Natural killer cell treated with Interleukin-12 subunit alpha and Interleukin-12 subunit beta and Interleukin-15 and Interleukin-18, amount 100 ng/mL, for 72 hours (primary cell): ENCODE results near the gene AGTR1. TPM values are rescaled to one million over a fixed set of nuclear protein-coding genes. Genes with fewer than 3 reads are reported as not detected.

Source experiments
- ATAC-seq, 2 donors: fragments of 150-1000 bp; cut with Tn5 transposase in 1 of 2; sonication (Bioruptor Pico), chemical (Tn5 transposase) in 1 of 2; 2 replicates each; pipeline ENCODE4 v1.10.0; 2021
- DNase-seq: peaks from one replicate; pipeline ENCODE4 v3.0.0; 2022; ENCODE audit warnings: low spot score
- H3K27ac Mint-ChIP-seq, 2 donors: 1 replicate in 1 of 2; 2 replicates in 1 of 2; pipeline ENCODE4 v1.8.0; 2022; ENCODE audit warnings: mixed read lengths in 2 of 2, mild to moderate bottlenecking in 1 of 2, moderate library complexity in 1 of 2
- H3K27me3 Mint-ChIP-seq, 2 donors: 1 replicate in 1 of 2; 2 replicates in 1 of 2; pipeline ENCODE4 v1.8.0; 2022; ENCODE audit warnings: mixed read lengths in 2 of 2
- H3K36me3 Mint-ChIP-seq: one replicate; pipeline ENCODE4 v1.8.0; 2022; ENCODE audit warnings: mixed read lengths
- H3K4me1 Mint-ChIP-seq, 2 donors: 1 replicate in 1 of 2; 2 replicates in 1 of 2; pipeline ENCODE4 v1.8.0; 2022; ENCODE audit warnings: low read depth in 2 of 2, mixed read lengths in 2 of 2, mild to moderate bottlenecking in 1 of 2
- H3K4me3 Mint-ChIP-seq: one replicate; pipeline ENCODE4 v1.8.0; 2022; ENCODE audit warnings: mixed read lengths
- H3K9me3 Mint-ChIP-seq: 2 replicates; pipeline ENCODE4 v1.8.0; 2022; ENCODE audit warnings: mixed read lengths
- total RNA-seq, 2 donors: library from RNA; stranded (reverse); gene quantifications; one replicate each; pipeline ENCODE4 v1.2.3, GENCODE V29; 2022

Gene AGTR1
- total RNA-seq = not detected

- Mint-ChIP-seq H3K27me3 (peaks cover 12 to 21% of the 10 kb centered on the region in 2 donors), H3K27ac (no peak within 1 kb of the TSS), H3K4me1 (no peaks in the 10 kb centered on the region), H3K36me3 (peaks cover 7% of the 10 kb centered on the region), H3K9me3 (peaks cover 11% of the 10 kb centered on the region), H3K4me3 (no peak within 1 kb of the TSS)
- ATAC-seq (no peak), DNase-seq (no peak)
Measured at GRCh38 chr3:148697306-148698189, at the start of gene AGTR1. AGTR1 (plus strand) TSS chr3:148697903; CDS start chr3:148741036, 43,133 bp downstream.

GRCh38 chr3:148648685-148649352, 48.9 kb upstream of the AGTR1 start:
- Mint-ChIP-seq H3K27ac (no peak overlapping the region), H3K9me3 (peaks cover 3% of the 10 kb centered on the region), H3K4me3 (no peak overlapping the region), H3K4me1 (no peaks in the 10 kb centered on the region), H3K36me3 (no peaks in the 10 kb centered on the region), H3K27me3 (no peaks in the 10 kb centered on the region)
- ATAC-seq (no peak), DNase-seq (no peak)

- no peaks in the 10 kb centered on the region for H3K9me3 Mint-ChIP-seq
- no peaks in the 10 kb centered on the region for H3K4me1 Mint-ChIP-seq
- no peaks in the 10 kb centered on the region for H3K36me3 Mint-ChIP-seq
- ATAC-seq = no peak
- H3K27ac Mint-ChIP-seq = no peak overlapping the region
- no peaks in the 10 kb centered on the region for H3K27me3 Mint-ChIP-seq
- no peak overlapping the region for H3K4me3 Mint-ChIP-seq
- DNase-seq = no peak
Measured at GRCh38 chr3:148651549-148651948, 46.2 kb upstream of the AGTR1 start.

- Mint-ChIP-seq H3K9me3 (peaks cover 4% of the 10 kb centered on the region), H3K4me3 (no peak overlapping the region), H3K4me1 (no peaks in the 10 kb centered on the region), H3K27me3 (no peaks in the 10 kb centered on the region), H3K36me3 (no peaks in the 10 kb centered on the region), H3K27ac (no peak overlapping the region)
- DNase-seq = no peak
- ATAC-seq = no peak
Measured at GRCh38 chr3:148654433-148654832, 43.3 kb upstream of the AGTR1 start.

GRCh38 chr3:148657470-148657869, 40.2 kb upstream of the AGTR1 start:
- DNase-seq = no peak
- Mint-ChIP-seq H3K4me3 (no peak overlapping the region), H3K36me3 (no peaks in the 10 kb centered on the region), H3K9me3 (peaks cover 5% of the 10 kb centered on the region), H3K4me1 (no peaks in the 10 kb centered on the region), H3K27me3 (no peaks in the 10 kb centered on the region), H3K27ac (no peak overlapping the region)
- ATAC-seq = no peak

GRCh38 chr3:148659512-148659911, 38.2 kb upstream of the AGTR1 start:
- no peaks in the 10 kb centered on the region for H3K36me3 Mint-ChIP-seq
- H3K27me3 Mint-ChIP-seq = no peaks in the 10 kb centered on the region
- no peak overlapping the region for H3K4me3 Mint-ChIP-seq
- no peak for DNase-seq
- H3K4me1 Mint-ChIP-seq = no peaks in the 10 kb centered on the region
- H3K27ac Mint-ChIP-seq = no peak overlapping the region
- H3K9me3 Mint-ChIP-seq = peaks cover 5% of the 10 kb centered on the region
- no peak for ATAC-seq

GRCh38 chr3:148680289-148680688, 17.4 kb upstream of the AGTR1 start:
- Mint-ChIP-seq H3K9me3 (peaks cover 7% of the 10 kb centered on the region), H3K4me3 (no peak overlapping the region), H3K27ac (no peak overlapping the region), H3K27me3 (no peaks in the 10 kb centered on the region), H3K36me3 (no peaks in the 10 kb centered on the region), H3K4me1 (no peaks in the 10 kb centered on the region)
- no peak for ATAC-seq
- DNase-seq = no peak

GRCh38 chr3:148681080-148681479, 16.6 kb upstream of the AGTR1 start:
- H3K9me3 Mint-ChIP-seq = peaks cover 7% of the 10 kb centered on the region
- H3K27me3 Mint-ChIP-seq = no peaks in the 10 kb centered on the region
- H3K4me3 Mint-ChIP-seq = no peak overlapping the region
- H3K27ac Mint-ChIP-seq = no peak overlapping the region
- no peaks in the 10 kb centered on the region for H3K4me1 Mint-ChIP-seq
- ATAC-seq (no peak), DNase-seq (no peak)
- H3K36me3 Mint-ChIP-seq = no peaks in the 10 kb centered on the region

GRCh38 chr3:148682997-148683396, 14.7 kb upstream of the AGTR1 start:
- H3K9me3 Mint-ChIP-seq = peaks cover 9% of the 10 kb centered on the region
- no peak for ATAC-seq
- no peak overlapping the region for H3K4me3 Mint-ChIP-seq
- no peaks in the 10 kb centered on the region for H3K27me3 Mint-ChIP-seq
- no peaks in the 10 kb centered on the region for H3K4me1 Mint-ChIP-seq
- no peaks in the 10 kb centered on the region for H3K36me3 Mint-ChIP-seq
- DNase-seq = no peak
- H3K27ac Mint-ChIP-seq = no peak overlapping the region

GRCh38 chr3:148694116-148694515, 3.6 kb upstream of the AGTR1 start:
- peaks cover 7 to 10% of the 10 kb centered on the region in 2 donors for H3K27me3 Mint-ChIP-seq
- no peaks in the 10 kb centered on the region for H3K4me1 Mint-ChIP-seq
- no peak overlapping the region for H3K4me3 Mint-ChIP-seq
- peaks cover 12% of the 10 kb centered on the region for H3K9me3 Mint-ChIP-seq
- ATAC-seq (no peak), DNase-seq (no peak)
- no peak overlapping the region for H3K27ac Mint-ChIP-seq
- peaks cover 7% of the 10 kb centered on the region for H3K36me3 Mint-ChIP-seq

GRCh38 chr3:148698190-148698810, 597 bp downstream of the AGTR1 start:
- DNase-seq = no peak
- Mint-ChIP-seq H3K27ac (no peak overlapping the region), H3K36me3 (peaks cover 7% of the 10 kb centered on the region), H3K9me3 (peaks cover 8% of the 10 kb centered on the region), H3K4me3 (no peak overlapping the region), H3K4me1 (no peaks in the 10 kb centered on the region), H3K27me3 (peaks cover 12 to 21% of the 10 kb centered on the region in 2 donors)
- ATAC-seq = no peak

GRCh38 chr3:148705314-148705713, 7.6 kb downstream of the AGTR1 start:
- H3K4me1 Mint-ChIP-seq = no peaks in the 10 kb centered on the region
- ATAC-seq (no peak), DNase-seq (no peak)
- no peaks in the 10 kb centered on the region for H3K36me3 Mint-ChIP-seq
- no peak overlapping the region for H3K27ac Mint-ChIP-seq
- no peak overlapping the region for H3K4me3 Mint-ChIP-seq
- H3K27me3 Mint-ChIP-seq = no peaks in the 10 kb centered on the region
- no peaks in the 10 kb centered on the region for H3K9me3 Mint-ChIP-seq

GRCh38 chr3:148707601-148708380, 10.1 kb downstream of the AGTR1 start:
- ATAC-seq (no peak), DNase-seq (no peak)
- no peak overlapping the region for H3K4me3 Mint-ChIP-seq
- H3K27ac Mint-ChIP-seq = no peak overlapping the region
- no peaks in the 10 kb centered on the region for H3K27me3 Mint-ChIP-seq
- no peaks in the 10 kb centered on the region for H3K36me3 Mint-ChIP-seq
- no peaks in the 10 kb centered on the region for H3K4me1 Mint-ChIP-seq
- no peaks in the 10 kb centered on the region for H3K9me3 Mint-ChIP-seq
